ENCODE data around the gene NAT8L.

- TF ChIP-seq, protein P1, sequence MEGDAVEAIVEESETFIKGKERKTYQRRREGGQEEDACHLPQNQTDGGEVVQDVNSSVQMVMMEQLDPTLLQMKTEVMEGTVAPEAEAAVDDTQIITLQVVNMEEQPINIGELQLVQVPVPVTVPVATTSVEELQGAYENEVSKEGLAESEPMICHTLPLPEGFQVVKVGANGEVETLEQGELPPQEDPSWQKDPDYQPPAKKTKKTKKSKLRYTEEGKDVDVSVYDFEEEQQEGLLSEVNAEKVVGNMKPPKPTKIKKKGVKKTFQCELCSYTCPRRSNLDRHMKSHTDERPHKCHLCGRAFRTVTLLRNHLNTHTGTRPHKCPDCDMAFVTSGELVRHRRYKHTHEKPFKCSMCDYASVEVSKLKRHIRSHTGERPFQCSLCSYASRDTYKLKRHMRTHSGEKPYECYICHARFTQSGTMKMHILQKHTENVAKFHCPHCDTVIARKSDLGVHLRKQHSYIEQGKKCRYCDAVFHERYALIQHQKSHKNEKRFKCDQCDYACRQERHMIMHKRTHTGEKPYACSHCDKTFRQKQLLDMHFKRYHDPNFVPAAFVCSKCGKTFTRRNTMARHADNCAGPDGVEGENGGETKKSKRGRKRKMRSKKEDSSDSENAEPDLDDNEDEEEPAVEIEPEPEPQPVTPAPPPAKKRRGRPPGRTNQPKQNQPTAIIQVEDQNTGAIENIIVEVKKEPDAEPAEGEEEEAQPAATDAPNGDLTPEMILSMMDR (conservative IDR thresholded peaks at IDR 0.05; ENCODE audit: low read length) = no peak
- no peak for TF ChIP-seq EZH2phosphoT487 (IDR thresholded peaks at IDR 0.05; ENCODE audit: borderline replicate concordance, low read depth, low read length)
These were observed 19.9 kb downstream of the NAT8L start for GRCh38 chr4:2079006-2079405.
